ENCODE data around the gene TGM4.
"Not testable (repeated sequence)": the region's sequence is repeated elsewhere in the genome, so short reads cannot be mapped to it uniquely, and the experiment has no call there.

The TGM4 gene

DNA sequence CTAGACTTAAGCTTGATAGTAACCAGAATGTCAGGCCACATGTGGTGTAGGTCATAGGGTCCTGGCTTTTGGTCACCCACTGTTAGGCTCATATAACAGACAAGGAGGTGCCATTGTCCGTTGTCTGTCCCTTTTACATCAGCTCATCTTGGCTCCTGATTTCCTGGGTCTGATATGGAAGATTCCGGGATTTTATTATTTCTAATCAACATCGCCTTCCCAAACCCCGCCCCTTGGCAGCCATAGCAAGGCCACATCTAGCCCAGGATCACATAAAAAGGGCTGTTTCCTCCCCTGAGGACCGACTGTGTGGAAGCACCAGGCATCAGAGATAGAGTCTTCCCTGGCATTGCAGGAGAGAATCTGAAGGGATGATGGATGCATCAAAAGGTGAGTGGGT, at the start of gene TGM4:
TSS of gene TGM4 (plus strand) at position 301 of the 400 bp plus-strand sequence. CDS start at position 372, 71 bp downstream.
- DNase-seq, result no peak

DNA sequence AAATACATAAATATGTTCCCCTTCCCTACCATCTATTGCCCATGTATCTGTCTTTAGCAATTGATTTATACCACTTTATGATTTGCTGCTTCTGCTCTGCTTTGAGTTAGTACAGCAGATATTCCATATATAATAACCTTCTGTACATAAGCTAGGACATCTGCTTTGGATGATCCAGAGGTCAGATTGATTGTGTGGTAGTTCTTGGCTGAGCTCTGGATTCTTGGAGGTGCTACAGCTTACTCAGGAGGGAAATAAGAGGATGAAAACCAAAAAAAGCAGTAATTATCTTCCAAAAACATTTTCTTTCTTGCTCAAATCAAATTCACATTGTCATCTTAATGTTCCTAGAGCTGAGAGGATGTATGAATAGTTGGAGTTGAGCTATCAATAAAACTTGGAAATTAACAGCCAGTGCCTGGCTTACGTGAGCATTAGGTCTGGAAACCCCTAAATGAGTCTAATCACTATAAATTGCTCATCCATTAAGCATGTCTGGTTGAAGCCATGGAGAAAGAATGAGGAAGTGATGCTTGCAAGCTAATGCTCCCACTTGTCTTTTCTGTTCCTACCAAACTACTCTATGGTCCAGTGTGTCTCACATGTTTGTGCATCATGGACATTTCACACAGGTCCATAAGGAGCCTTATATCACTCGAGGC, 49.0 kb upstream of the TGM4 start:
- no peak for DNase-seq

DNA sequence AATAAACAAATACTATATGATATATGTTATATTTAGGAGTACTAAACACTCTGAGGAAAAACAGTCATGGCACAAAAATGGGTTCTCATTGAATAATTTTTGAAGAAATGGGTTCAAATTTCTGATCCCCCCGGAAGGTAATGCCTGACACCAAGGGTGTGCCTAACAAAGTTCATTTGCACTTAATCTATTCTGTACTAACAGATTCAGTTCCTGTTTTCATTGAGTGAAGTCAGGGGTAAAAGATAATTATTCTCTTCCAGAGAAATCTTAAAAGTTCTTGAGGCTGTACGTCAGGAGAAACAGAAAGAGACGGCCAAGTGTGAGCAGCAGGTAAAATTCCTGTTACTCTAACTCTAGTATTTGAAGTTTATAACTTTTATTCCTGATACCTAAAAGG, 47.2 kb upstream of the TGM4 start:
- no peak for DNase-seq

DNA sequence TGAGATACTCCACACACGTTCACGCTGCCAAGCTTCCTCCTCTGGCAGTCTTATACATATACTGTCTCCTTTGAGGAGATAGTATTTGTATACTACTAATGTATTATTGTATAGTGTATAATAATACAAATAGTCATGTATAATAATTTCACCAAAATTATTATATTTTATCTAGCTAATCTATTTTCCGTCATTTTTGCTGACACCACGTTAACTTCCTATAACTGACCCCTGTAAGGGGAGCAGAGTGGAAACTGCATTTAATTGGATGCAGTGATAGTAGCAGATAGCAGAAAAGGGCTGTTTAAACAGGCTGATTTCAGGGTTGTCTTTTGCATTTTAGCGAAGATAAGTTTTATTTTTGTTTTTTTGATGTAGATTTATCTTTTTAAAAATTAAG, 43.2 kb upstream of the TGM4 start:
- no peak for DNase-seq

DNA sequence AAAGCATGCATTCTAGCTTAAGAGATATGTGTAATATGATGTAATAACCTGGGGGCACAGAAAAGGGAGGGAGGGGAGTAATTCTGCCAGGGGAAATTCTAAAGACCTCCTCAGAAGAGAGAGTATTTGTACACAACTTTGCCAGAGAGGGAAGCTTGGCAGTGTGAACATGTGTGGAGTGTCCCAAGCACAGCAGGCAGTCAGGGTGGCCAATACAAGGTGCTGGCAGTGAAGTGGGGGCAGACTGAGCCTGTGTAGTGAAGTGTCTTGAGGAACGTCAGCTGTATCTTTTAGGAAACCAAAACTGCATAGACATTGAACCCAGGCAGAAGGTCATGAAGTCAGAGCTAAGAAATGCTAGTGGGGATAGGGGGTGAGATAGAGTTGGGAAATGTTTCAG, 42.4 kb upstream of the TGM4 start:
- no peak for DNase-seq

DNA sequence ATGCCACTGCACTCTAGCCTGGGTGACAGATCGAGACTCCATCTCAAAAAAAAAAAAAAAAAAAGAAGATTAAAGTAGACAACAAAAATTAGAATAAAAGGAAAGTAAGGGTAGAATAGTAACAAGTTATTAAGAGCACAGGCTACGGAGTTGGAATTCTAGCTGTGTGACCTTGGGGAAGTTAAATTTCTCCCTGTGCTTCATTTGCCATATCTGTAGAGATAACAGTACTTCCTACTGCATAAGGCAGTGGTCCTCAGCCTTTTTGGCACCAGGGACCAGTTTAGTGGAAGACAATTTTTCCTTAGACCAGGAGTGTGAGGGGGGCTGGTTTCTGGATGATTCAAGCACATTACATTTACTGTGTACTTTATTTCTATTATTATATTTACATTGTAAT, 41.4 kb upstream of the TGM4 start:
- DNase-seq, result no peak

DNA sequence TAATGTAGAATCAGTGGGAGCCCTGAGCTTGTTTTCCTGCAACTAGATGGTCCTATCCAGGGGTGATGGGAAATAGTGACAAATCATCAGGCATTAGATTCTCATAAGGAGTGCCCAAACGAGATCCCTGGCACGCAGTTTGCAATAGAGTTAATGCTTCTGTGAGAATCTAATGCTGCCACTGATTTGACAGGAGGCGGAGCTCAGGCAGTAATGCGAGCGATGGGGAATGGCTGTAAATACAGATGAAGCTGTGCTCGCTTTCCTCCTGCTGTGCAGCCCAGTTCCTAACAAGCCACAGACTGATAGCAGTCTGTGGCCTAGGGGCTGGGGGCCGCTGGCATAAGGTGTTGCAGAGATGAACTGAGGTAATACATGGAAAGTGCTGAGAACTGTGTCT, 41.0 kb upstream of the TGM4 start:
- no peak for DNase-seq

DNA sequence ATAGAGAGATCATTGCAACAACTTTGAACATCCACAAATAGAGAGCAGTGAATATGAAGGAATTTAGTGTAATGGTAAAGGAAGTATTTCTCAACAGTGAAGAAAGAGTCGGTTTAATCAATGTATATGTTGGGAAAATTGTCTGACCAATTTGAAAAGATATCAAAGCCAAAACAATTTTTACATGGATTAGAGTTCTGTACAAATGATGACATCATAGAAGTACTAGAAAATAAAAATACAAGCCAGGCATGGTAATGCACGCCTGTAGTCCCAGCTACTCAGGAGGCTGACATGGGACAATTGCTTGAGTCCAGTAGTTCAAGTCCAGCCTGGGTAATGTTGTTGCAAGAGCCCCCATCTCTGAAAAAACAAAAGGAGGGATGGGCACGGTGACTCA, 38.7 kb upstream of the TGM4 start:
- DNase-seq, result no peak

DNA sequence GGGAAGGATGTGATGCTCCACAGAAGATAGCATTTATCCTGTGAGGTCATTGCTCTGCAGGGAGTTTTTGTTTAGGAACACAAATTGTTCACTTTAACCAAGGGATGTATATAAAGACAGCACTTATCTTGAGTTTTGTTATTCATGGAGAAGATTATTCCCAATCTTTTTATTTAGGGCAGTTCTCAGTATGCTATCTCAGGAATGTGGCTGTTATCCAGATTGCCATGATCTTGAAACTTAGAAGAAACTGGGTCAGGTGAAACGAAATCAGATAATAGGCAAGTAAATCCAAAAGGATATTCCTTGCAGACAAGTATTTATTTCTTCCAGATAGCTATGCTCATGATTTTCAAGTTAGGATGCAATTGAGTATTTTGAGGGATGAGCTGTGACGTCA, 32.0 kb upstream of the TGM4 start:
- DNase-seq, result no peak

DNA sequence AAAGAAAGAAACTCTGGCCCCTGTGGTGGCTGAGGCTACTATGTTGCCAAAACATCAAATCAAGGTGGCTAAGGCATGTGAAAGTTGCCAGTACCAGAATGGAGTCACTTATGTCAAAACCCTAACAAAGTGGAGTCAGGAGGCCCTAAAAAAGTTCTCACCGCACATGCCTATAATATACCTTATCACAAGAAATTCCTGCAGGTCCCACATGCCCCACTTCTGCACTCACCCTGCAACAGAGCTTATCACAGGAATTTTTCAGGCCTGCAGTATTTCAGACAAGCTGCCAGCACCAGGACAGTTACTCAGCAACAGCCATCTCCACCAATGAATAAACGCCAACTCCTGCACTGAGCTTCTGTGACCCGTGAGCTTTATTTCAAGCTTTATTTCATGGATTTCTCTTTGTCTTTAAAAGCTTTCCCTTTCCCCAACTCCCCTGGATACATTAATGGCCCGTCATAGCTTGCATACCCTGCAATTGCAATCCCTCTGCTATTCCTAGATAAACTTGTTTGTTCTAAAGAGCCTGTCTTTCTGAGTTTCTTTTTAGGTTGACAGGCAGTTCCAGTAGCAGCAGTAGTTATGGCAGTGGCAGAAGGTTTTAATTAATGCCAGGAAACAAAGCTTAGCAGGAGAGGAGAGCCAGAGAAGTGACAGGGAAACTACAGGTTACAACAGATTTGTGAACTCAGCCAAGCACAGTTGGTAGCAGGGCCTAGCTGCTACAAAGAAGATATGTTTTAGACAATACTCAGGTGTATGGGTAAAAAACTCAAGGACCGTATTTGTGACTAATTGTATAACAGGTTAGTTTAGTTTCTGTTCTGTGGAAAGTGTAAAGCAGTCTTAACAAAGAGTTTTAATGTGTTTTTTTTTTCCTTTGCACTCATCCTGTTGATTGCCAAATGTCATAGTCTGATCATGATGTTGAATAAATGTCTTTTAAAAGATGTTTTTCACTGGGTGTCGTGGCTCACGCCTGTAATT, 28.6 kb upstream of the TGM4 start:
- no peak for DNase-seq

DNA sequence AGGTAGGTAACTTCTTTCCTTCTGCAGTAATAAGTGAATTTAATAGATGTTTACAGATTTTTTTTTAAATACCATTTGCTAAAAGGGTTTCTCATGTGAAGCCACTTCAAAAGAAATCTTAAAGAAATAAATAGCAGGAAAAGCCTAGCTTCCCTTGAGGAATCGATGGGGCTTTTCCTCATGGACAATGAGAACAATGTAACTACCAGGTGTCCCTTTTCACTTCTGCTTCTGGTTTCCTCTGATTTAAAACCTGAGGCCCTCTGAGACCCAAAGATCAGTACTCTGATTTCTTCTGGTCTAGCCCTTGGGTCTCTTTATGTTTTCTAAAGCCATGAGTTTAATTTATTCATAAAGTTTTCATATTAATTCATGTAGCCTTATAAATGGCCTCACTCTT, 25.8 kb upstream of the TGM4 start:
- no peak for DNase-seq

DNA sequence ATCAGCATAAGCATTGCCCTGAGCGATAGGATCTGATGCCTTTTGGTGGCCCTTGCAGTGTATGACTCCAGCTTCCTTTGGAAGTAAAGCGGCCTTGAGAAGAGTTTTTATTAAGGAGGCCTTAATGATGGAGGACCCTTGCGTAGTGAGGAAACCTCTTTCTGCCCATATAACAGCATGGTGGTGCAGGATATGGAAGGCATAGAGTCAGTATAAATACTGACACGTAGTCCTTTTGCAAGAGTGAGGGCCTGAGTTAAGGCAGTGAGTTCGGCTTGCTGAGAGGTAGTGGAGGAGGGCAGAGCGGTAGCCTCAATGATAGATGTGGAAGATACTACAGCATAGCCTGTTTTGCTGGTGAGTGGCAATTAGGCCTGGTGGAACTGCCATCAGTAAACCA, 17.7 kb upstream of the TGM4 start:
- DNase-seq, result not testable (repeated sequence)

DNA sequence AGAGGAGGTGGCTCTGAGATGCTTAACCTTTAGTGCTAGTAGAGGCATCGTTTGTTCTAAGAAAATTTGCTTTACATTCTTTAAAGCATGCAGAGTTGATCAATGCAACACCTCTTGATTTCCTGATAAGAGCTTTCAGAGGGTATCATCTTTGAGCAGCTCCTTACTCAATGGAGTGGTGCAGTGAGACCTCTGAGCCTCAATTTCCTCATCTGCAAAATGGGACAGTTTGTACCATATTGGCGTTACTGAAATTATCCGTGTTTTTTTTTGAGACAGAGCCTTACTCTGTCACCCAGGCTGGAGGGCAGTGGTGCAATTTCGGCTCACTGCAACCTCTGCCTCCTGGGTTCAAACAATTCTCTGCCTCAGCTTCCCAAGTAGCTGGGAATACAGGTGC, 14.3 kb upstream of the TGM4 start:
- DNase-seq, result no peak

DNA sequence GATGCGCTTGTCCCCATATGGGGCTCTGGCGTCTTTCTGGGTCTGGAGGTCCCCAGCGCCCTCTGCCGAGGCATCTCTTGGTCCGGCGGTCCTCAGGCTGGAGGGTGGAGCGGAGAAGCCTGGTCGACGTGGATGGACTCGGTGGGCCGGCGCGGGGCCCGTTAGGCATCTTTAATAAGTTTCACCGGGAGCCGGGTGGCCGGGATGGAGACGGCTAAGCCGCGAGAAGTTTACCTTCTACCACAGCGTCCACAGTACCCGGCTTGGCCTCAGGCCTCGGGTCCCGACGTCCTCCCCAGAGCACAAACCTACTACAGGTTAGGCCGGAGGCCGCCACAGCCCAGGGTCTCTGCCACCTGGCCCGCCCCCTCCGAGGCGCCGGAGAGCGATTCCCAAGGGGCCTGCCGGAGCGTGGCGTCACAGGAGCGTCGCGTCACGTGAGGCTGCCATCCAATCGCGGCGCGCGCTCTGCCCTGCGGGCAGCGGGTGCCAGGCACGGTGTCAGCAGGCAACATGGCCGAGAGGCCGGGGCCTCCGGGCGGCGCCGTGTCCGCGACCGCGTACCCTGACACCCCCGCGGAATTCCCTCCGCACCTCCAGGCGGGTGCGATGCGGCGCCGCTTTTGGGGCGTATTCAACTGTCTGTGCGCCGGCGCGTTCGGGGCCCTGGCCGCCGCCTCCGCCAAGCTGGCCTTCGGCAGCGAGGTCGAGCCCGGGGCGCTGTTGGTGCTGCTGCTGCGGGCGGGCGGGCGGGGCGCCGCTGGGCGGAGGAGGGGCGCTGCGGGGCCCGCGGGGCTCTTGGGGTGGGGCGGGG, 12.8 kb upstream of the TGM4 start, which contains the start of gene TMEM42:
TSS of gene TMEM42 (plus strand) at position 501 of the 814 bp plus-strand sequence. CDS start at position 514, 13 bp downstream.
- DNase-seq, result peak; percentile 76

DNA sequence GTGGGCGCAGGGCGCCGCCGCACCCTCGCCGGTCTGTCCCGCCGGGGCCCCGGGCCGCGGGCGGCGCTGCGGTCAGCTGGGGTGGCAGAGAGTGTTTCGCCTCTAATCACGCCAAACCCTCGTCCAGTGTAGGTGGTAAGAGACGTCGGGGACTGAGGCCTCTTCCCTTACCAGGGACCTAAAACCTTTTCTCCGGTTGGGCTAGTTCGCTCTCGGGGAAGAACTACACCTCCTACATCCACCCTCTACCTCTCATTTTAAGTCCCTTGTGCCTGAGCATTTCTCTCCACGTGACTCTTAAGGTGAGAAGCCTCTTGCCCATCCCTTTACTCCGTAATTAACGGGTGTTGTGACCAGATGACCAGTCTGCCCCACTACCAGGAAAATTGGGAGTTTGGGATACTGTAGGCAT, 12.2 kb upstream of the TGM4 start:
- DNase-seq, result no peak

DNA sequence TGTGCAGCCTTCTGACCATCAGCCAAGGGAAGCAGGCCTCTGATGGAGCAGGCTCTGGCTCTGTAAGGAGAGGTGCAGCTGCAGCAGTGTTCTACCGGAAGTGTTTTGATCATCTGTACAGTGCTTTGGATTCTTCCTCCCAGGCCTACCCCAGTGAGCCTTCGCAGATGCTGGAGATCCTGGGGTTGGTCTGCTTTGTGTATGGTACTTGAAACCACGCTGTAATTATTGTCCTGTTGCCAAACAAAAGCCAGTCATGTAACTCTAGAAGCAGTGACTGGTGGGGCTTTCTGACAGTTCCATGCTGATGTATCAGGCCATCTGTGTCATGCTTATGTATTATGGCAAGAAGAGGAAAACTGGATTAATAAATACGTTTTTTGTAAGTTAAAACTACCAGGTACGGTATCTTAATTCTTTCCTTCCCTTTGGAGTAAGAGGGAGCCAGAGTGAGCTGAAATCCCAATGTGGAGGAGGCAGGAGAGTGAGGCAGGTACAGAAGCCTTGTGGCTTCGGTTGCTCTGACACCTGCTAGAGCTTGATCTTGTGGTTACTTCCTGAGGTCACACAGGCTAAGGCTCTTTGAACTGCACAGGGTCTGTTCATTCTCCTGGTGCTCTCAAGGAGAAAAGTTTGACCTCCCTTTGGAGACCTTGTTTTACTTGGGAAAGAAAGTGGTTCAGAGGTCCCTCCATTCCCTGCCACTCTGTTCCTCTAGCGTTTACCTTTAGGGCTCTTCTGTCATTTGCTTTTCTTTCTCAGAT, 9.0 kb upstream of the TGM4 start:
- peak; percentile 88 for DNase-seq

DNA sequence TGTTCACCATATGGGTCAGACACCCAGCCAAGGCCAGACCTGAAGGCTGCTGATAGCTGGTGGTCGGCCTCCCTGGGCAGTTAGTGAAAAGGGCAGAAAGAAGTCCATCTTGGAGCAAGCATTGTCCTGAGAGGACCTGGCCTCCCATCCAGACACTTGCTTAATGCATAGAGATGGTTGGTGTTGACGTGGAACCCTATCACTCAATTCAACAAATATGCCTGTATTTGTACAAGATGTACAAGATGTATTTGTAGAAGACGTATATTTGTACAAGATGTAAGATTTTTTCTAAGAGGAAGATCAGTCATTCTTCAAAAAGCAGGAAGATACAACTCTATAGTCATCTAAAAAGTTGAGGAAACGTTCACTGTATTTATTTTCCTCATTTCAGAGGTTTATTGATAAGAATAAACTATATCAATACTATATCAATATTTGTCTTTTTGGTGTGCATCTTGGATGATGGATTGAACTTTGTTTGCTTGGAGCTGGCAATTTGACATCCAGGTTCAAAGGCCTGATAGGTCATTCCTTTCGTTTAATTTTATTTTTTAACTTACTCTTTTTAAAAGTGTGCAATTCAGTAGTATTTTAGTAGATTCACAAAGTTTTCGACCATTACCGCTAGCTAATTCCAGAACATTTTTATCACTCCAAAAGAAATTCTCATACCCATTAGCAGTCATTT, 6.8 kb upstream of the TGM4 start:
- DNase-seq, result no peak

DNA sequence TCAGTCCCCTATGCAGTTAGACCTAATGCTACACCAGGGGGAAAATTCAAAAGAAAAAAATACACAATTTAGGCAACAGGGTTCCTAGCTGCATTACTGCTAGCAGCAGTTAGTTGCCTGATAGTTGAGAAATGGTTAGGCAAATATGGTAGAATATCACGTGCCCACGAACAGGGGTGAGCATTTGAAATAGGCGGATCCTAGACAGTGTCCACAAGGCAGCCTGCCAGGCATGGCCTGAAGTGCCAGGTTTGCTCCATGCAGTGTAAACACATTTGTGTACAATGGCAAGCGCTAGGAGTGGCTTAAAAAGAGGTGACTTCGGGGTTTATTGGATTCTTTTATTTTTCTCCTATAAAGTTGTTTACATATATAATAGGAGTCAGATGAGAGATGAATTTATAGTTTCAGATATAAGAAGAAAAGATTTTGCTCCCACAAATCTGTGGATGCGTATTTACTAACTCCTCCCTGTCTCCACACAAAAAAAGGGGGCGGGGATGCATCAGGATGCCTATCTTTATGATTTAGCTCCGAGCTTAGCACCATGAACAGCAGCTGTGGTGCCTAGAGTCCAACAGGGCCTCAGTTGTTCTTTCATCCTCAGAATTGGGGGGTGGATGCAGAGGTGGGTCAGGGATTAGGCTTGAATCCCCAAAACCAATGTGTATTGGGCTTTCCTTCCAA, 3.9 kb upstream of the TGM4 start:
- DNase-seq, result peak; percentile 91

DNA sequence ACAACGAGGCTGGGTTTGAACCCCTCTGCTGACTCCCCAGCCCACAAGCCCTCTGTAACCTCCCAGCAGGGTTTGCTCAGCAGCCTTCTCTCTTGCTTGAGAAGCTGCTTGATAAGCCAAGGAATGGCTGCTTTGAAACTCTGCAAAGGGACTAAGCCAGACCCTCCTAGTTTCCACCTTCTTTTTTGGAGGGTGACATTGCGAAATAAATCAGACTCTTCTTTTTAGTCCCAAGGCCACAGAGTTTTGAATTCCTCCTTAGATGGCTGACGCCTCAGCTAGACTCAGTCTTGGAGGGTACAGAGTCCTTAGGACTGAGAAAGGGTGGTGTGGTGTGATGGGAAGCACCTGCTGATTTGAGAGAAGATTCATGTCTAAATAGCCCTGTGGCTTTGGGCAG, 1.2 kb downstream of the TGM4 start:
- no peak for DNase-seq

DNA sequence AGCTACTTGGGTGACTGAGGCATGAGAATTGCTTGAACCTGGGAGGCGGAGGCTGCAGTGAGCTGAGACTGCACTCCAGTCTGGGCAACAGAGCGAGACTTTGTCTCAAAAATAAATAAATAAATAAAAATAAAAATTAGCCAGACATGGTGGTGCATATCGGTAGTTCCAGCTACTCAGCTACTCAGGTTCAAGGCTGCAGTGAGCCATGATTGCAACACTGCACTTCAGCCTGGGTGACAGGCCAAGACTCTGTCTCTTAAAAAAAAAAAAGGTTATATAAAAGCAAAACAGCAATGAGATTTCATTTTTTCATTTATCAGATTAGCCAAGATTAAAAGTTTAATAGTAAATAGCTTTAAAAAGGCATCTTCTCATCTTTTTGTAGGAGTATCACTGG, 2.9 kb downstream of the TGM4 start:
- no peak for DNase-seq

DNA sequence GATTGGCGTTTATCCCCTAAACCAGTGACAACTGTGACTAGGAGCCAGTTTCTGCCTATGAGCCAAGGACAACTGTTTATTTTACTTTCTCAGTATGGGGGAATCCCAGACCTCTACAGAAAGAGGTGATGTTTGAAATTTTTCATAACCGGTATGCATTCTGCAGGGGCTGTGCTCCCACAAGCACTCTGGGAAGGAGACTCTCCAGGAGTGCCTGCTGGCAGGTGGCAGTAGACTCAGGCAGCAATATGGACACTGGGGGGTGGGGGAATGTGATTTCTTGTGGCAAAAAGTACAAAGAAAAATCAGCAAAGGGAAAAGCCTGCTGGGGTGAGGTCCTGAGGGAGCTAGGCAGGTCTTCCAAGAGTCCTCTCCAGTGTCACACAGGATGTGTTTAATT, 5.9 kb downstream of the TGM4 start:
- DNase-seq, result no peak

Data from NCI-H2029 treated with DMSO at 0.1 percent for 48 hours (cell line).